ENCODE results near the gene PRKD3.

PRKD3 gene

DNA sequence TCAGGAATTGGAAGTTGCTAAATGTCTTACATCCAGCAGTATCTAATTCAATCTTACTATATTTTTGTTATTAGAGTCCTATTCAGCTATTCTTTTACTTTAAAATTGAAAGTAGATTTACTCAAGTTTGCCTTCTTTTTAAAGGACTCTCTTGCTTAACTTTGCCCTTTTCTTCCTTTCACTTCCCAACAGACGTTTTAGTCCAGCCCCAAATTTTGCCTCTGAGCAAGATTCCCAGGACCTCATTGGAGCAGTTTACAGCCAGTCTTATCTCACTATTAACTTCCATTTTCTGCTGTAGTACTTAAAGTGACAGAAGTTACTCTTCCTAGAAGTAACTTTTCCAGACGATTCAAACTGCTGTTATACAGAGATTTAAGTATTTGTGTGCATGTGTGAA lies 1.7 kb upstream of the PRKD3 start:
- H3K4me1 ChIP-seq (ENCODE audit: insufficient read depth, low read length, severe bottlenecking) = peaks cover 38% of the 10 kb centered on the region

DNA sequence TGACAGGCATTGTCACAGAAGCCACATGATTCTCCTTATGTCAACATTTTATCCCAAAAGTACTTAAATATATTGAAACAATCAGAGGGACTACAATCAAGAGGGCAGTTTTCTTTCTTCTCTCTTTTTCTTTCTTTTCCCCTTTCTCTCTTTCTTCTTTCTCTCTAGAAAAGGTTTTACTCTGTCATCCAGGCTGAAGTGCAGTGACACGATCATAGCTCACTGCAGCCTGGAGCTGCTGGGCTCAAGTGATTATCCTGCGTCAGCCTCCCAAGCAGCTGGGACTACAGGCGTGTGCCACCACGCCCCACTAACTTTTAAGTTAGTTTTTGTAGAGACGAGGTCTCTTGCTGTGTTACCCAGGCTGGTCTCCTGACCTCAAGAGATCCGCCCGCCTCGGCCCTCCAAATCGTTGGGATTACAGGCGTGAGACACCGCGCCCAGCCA lies 1.0 kb upstream of the PRKD3 start:
- H3K36me3 ChIP-seq (ENCODE audit: insufficient read depth, low read length) = peaks cover 23% of the 10 kb centered on the region
- H3K4me2 ChIP-seq (ENCODE audit: low read length) = peak overlapping the region; percentile 60
- TF ChIP-seq CTCF (IDR thresholded peaks at IDR 0.05; ENCODE audit: low read length) (no peak), EZH2 (IDR thresholded peaks at IDR 0.05; ENCODE audit: borderline replicate concordance, low read length) (no peak)
- H3F3A ChIP-seq (ENCODE audit: insufficient read depth, low read length) = no peaks in the 10 kb centered on the region
- no peaks in the 10 kb centered on the region for H3K9me3 ChIP-seq (ENCODE audit: low read length)
- peaks cover 44% of the 10 kb centered on the region for H3K4me1 ChIP-seq (ENCODE audit: insufficient read depth, low read length, severe bottlenecking)
- H3K27me3 ChIP-seq (ENCODE audit: insufficient read depth, low read length) = no peaks in the 10 kb centered on the region
- H3K9ac ChIP-seq (ENCODE audit: low read length) = peak overlapping the region; percentile 74; the same call in 1 of the 2 replicates
- H3K79me2 ChIP-seq (ENCODE audit: insufficient read depth, low read length) = peaks cover 35% of the 10 kb centered on the region
- H3K4me3 ChIP-seq (ENCODE audit: low read depth, low read length, poor library complexity, severe bottlenecking) = peak overlapping the region; percentile 100
- H3K27ac ChIP-seq (ENCODE audit: low read depth, low read length, poor library complexity, severe bottlenecking) = peak overlapping the region; percentile 26
- H3K9me2 ChIP-seq (ENCODE audit: low read depth, low read length) = no peaks in the 10 kb centered on the region
- H2AFZ ChIP-seq (ENCODE audit: low read length) = no peak overlapping the region
- H4K20me1 ChIP-seq (ENCODE audit: insufficient read depth, low read length) = no peaks in the 10 kb centered on the region; the same call in 1 of the 2 replicates

More for the DNA sequence above, 1.7 kb upstream of the PRKD3 start:
- Histone ChIP-seq H3K36me3 (ENCODE audit: insufficient read depth, low read length) (peaks cover 18% of the 10 kb centered on the region), H3K9me3 (ENCODE audit: low read length) (no peaks in the 10 kb centered on the region), H3K9me2 (ENCODE audit: low read depth, low read length) (no peaks in the 10 kb centered on the region), H4K20me1 (ENCODE audit: insufficient read depth, low read length) (no peaks in the 10 kb centered on the region; the same call in 1 of the 2 replicates), H3F3A (ENCODE audit: insufficient read depth, low read length) (no peaks in the 10 kb centered on the region), H3K4me3 (ENCODE audit: low read depth, low read length, poor library complexity, severe bottlenecking) (no peak overlapping the region), H3K9ac (ENCODE audit: low read length) (no peak overlapping the region), H3K4me2 (ENCODE audit: low read length) (no peak overlapping the region), H3K27ac (ENCODE audit: low read depth, low read length, poor library complexity, severe bottlenecking) (no peak overlapping the region), H3K27me3 (ENCODE audit: insufficient read depth, low read length) (no peaks in the 10 kb centered on the region), H2AFZ (ENCODE audit: low read length) (no peak overlapping the region), H3K79me2 (ENCODE audit: insufficient read depth, low read length) (peaks cover 29% of the 10 kb centered on the region)
- TF ChIP-seq EZH2 (IDR thresholded peaks at IDR 0.05; ENCODE audit: borderline replicate concordance, low read length) = no peak
- no peak for TF ChIP-seq CTCF (IDR thresholded peaks at IDR 0.05; ENCODE audit: low read length)

DNA sequence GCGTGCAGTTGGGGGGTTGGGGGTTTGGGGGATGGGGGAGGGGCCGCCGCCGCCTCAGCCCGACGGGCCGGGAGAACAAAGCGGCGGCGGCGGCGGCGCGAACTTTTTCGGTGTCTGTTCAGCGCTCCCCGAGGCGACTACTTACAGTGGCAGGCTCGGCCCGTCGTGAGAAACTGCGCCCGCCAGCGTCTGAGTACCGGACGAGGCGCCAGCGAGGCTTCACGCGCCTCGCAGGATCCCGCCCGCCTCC lies 172 bp downstream of the PRKD3 start:
- Histone ChIP-seq H3K4me2 (ENCODE audit: low read length) (no peak overlapping the region), H3K27ac (ENCODE audit: low read depth, low read length, poor library complexity, severe bottlenecking) (peak overlapping the region; percentile 84), H3K9ac (ENCODE audit: low read length) (peak overlapping the region; percentile 99)

More for the DNA sequence above, 172 bp downstream of the PRKD3 start:
- Histone ChIP-seq H3K4me3 (ENCODE audit: low read depth, low read length, poor library complexity, severe bottlenecking) (peak overlapping the region; percentile 100), H3K9me2 (ENCODE audit: low read depth, low read length) (no peaks in the 10 kb centered on the region), H3K9me3 (ENCODE audit: low read length) (no peaks in the 10 kb centered on the region), H2AFZ (ENCODE audit: low read length) (no peak overlapping the region), H4K20me1 (ENCODE audit: insufficient read depth, low read length) (no peaks in the 10 kb centered on the region; the same call in 1 of the 2 replicates), H3K36me3 (ENCODE audit: insufficient read depth, low read length) (peaks cover 27% of the 10 kb centered on the region), H3K79me2 (ENCODE audit: insufficient read depth, low read length) (peaks cover 46% of the 10 kb centered on the region), H3K27me3 (ENCODE audit: insufficient read depth, low read length) (no peaks in the 10 kb centered on the region), H3K4me1 (ENCODE audit: insufficient read depth, low read length, severe bottlenecking) (peaks cover 56% of the 10 kb centered on the region), H3F3A (ENCODE audit: insufficient read depth, low read length) (no peaks in the 10 kb centered on the region)
- 0 out of 2 replicates have a peak, but pooled peaks have one; percentile 6 for TF ChIP-seq CTCF (IDR thresholded peaks at IDR 0.05; ENCODE audit: low read length)
- no peak for TF ChIP-seq EZH2 (IDR thresholded peaks at IDR 0.05; ENCODE audit: borderline replicate concordance, low read length)
